Measurements from ENCODE around the gene KCP. TPM values are rescaled to one million over a fixed set of nuclear protein-coding genes. Genes with fewer than 3 reads are reported as not detected.

The KCP gene
- total and polyA plus RNA-seq, 10 of the 15 experiments (the other 5 are each of a cell fraction or from before 2014, with no cell fraction given), result 0.05 to 7.8 (median 2.5) TPM

- TF ChIP-seq ZNF384 (IDR thresholded peaks at IDR 0.05; ENCODE audit: borderline replicate concordance, low read depth, low read length) (no peak), TBL1XR1 (IDR thresholded peaks at IDR 0.05; ENCODE audit: low read depth, low read length) (no peak), RAD51 (IDR thresholded peaks at IDR 0.05) (no peak), MTA3 (IDR thresholded peaks at IDR 0.05; ENCODE audit: borderline replicate concordance, low read length) (no peak), HSF1 (IDR thresholded peaks at IDR 0.05; ENCODE audit: low read depth, low read length) (no peak), RAD21 (IDR thresholded peaks at IDR 0.05; ENCODE audit: insufficient read depth, low read depth, low read length) (no peak), PAX8 (IDR thresholded peaks at IDR 0.05) (no peak), SIX5 (IDR thresholded peaks at IDR 0.05; ENCODE audit: low read depth, low read length, severe bottlenecking) (no peak), EP300 (IDR thresholded peaks at IDR 0.05; ENCODE audit: borderline replicate concordance in 1 of 2, control insufficient read depth in 1 of 2, low read depth in 2 of 2, low read length in 2 of 2) (no peak), RB1 (IDR thresholded peaks at IDR 0.05; ENCODE audit: borderline replicate concordance) (no peak)
These were observed 28.9 kb downstream of the KCP start (continued) for GRCh38 chr7:128881458-128882125.

Measured in GM12878 (cell line).